Measurements from ENCODE around the gene PRPF38A. TPM values are rescaled to one million over a fixed set of nuclear protein-coding genes. Genes with fewer than 3 reads are reported as not detected.
A peak's percentile ranks its signal among the peaks of the same experiment; 100 is the strongest.

The PRPF38A gene
- total RNA-seq, 2 experiments from 2014 or later: 87.0 to 97.4 TPM

DNA sequence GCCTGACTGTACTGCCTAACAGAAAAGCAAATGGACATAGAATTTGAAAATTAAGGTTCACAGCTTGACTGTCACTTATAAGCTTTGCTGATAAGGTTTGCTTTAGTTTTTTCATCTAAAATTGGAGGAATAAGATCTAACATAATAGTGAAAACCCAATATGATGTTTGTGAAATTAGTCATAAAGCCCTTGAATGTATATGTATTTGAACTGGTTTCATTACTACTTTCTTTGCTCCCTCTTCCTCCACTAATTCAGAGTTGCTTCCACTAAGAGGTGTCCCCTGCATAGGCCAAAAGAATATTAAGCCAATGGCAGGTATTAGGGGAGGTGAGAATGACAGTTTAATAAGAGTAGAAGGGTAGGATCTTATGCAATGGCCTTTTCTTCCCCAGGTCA lies 10.5 kb downstream of the PRPF38A start:
- no peak for DNase-seq
- Mint-ChIP-seq H3K4me3 (no peak overlapping the region), H3K9me3 (ENCODE audit: low read depth) (no peaks in the 10 kb centered on the region), H3K27me3 (no peaks in the 10 kb centered on the region), H3K4me1 (peaks cover 9% of the 10 kb centered on the region), H3K36me3 (peaks cover 70% of the 10 kb centered on the region), H3K27ac (no peak overlapping the region)
- ATAC-seq: no peak
- CTCF ChIA-PET: interaction anchor here (0.7 kb wide), 1 partner anchor 251 kb away, joined by 5 read pairs; no protein-coding TSS in a partner anchor

DNA sequence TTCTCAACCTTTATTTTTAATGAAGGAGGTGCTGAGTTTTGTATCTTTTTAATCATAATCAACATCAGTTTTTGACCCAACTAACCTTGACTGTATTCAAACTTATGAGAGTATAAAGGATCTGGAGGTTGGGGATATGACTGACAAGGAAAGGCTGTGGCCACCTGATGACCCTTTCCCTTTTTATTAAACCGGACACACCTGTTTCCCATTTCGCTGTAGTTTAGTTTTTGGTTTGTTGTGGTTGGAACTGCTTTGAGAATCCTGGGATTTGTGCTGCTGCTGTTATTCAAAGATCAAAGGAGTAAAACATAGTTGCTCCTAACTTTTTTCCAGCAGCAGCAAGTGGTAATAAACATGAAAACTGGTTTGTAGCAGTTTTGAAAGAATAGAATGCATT lies 12.4 kb downstream of the PRPF38A start:
- Mint-ChIP-seq H3K9me3 (ENCODE audit: low read depth) (no peaks in the 10 kb centered on the region), H3K4me3 (no peak overlapping the region), H3K4me1 (peaks cover 9% of the 10 kb centered on the region), H3K27me3 (no peaks in the 10 kb centered on the region), H3K36me3 (peaks cover 60% of the 10 kb centered on the region), H3K27ac (no peak overlapping the region)
- DNase-seq (no peak), ATAC-seq (no peak)
- CTCF ChIA-PET: no interaction called here

GRCh38 chr1:52420713-52421112 lies 16.3 kb downstream of the PRPF38A start:
- Mint-ChIP-seq H3K27me3 (no peaks in the 10 kb centered on the region), H3K4me3 (no peak overlapping the region), H3K4me1 (peaks cover 33% of the 10 kb centered on the region), H3K9me3 (ENCODE audit: low read depth) (no peaks in the 10 kb centered on the region), H3K27ac (no peak overlapping the region), H3K36me3 (peaks cover 43% of the 10 kb centered on the region)
- CTCF ChIA-PET: interaction anchor here (0.6 kb wide), 1 partner anchor 49 kb away, joined by 4 read pairs; no protein-coding TSS in a partner anchor
- DNase-seq (no peak), ATAC-seq (no peak)

GRCh38 chr1:52423055-52423454 lies 18.7 kb downstream of the PRPF38A start:
- H3K27ac Mint-ChIP-seq: peak overlapping the region; percentile 54
- CTCF ChIA-PET: interaction anchor here (1.2 to 2.5 kb wide), 4 partner anchors 10 to 263 kb away, joined by 3 to 20 read pairs (median 8); partner anchors contain the start of genes ORC1 and PRPF38A
- peaks cover 37% of the 10 kb centered on the region for H3K36me3 Mint-ChIP-seq
- H3K27me3 Mint-ChIP-seq: no peaks in the 10 kb centered on the region
- no peak for ATAC-seq
- no peak overlapping the region for H3K4me3 Mint-ChIP-seq
- DNase-seq: no peak
- peaks cover 38% of the 10 kb centered on the region for H3K4me1 Mint-ChIP-seq
- H3K9me3 Mint-ChIP-seq (ENCODE audit: low read depth): no peaks in the 10 kb centered on the region

DNA sequence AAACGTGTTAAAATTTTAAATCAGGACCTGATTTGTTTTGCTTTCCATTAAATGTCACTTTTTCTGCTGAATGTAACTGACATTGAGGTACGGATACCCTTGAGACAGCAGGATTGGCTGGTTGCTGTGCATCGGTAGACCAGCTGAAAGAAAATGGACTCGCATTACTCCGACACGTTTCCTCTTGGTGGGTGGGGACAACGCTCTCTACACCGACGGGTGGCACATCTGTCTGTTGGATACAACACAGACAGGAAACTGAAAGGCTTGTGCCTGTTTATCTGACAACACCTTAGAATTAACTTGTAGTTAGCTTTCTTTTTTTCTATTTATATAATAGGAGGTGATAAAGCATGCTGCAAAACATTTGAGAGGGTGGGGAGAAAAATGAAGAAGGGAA lies 19.4 kb downstream of the PRPF38A start:
- H3K9me3 Mint-ChIP-seq (ENCODE audit: low read depth): no peaks in the 10 kb centered on the region
- H3K36me3 Mint-ChIP-seq: peaks cover 35% of the 10 kb centered on the region
- DNase-seq (peak; percentile 87), ATAC-seq (peak; percentile 93)
- no peaks in the 10 kb centered on the region for H3K27me3 Mint-ChIP-seq
- peaks cover 38% of the 10 kb centered on the region for H3K4me1 Mint-ChIP-seq
- H3K27ac Mint-ChIP-seq: peak overlapping the region; percentile 92
- H3K4me3 Mint-ChIP-seq: peak overlapping the region; percentile 55
- CTCF ChIA-PET: interaction anchor here (0.8 to 2.5 kb wide), 6 partner anchors 10 to 263 kb away, joined by 3 to 20 read pairs (median 4); partner anchors contain the start of genes ORC1 and PRPF38A

GRCh38 chr1:52424231-52424636 lies 19.8 kb downstream of the PRPF38A start:
- CTCF ChIA-PET: interaction anchor here (0.8 to 2.5 kb wide), 6 partner anchors 10 to 262 kb away, joined by 3 to 20 read pairs (median 4); partner anchors contain the start of genes ORC1 and PRPF38A
- Mint-ChIP-seq H3K27ac (peak overlapping the region; percentile 92), H3K4me1 (peaks cover 38% of the 10 kb centered on the region), H3K4me3 (peak overlapping the region; percentile 55), H3K27me3 (no peaks in the 10 kb centered on the region), H3K9me3 (ENCODE audit: low read depth) (no peaks in the 10 kb centered on the region), H3K36me3 (peaks cover 35% of the 10 kb centered on the region)
- DNase-seq (peak; percentile 47), ATAC-seq (peak; percentile 88)

GRCh38 chr1:52424813-52425212 lies 20.4 kb downstream of the PRPF38A start:
- Mint-ChIP-seq H3K36me3 (peaks cover 29% of the 10 kb centered on the region), H3K4me3 (no peak overlapping the region), H3K27me3 (no peaks in the 10 kb centered on the region)

GRCh38 chr1:52426371-52426770 lies 22.0 kb downstream of the PRPF38A start:
- peak overlapping the region; percentile 20 for H3K27ac Mint-ChIP-seq

More at GRCh38 chr1:52424813-52425212, 20.4 kb downstream of the PRPF38A start:
- CTCF ChIA-PET: interaction anchor here (1.2 to 2.5 kb wide), 4 partner anchors 10 to 262 kb away, joined by 3 to 20 read pairs (median 8); partner anchors contain the start of genes ORC1 and PRPF38A
- Mint-ChIP-seq H3K27ac (peak overlapping the region; percentile 92), H3K4me1 (peaks cover 35% of the 10 kb centered on the region), H3K9me3 (ENCODE audit: low read depth) (no peaks in the 10 kb centered on the region)
- ATAC-seq (no peak), DNase-seq (no peak)

DNA sequence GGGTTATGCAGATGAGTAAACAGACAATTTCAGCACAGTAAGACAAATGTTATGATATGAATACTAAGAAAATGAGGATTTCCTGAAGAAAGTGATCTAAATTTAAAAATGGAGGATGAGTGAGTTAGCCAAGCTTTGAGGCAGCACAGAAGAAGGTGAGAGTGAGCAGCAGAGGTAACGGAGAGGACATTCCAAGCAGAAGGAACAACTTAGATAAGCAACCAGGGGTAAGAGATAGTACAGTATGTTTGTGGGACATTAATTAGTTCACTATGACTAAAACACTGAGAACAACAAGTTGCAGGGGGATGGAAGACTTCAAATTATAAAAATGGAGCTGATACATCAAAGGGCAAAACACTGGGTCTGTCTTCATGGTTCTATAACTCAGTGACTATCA lies 22.8 kb downstream of the PRPF38A start:
- no peak for DNase-seq
- ATAC-seq: no peak
- Mint-ChIP-seq H3K36me3 (peaks cover 34% of the 10 kb centered on the region), H3K4me1 (peaks cover 35% of the 10 kb centered on the region), H3K4me3 (no peak overlapping the region), H3K9me3 (ENCODE audit: low read depth) (no peaks in the 10 kb centered on the region), H3K27ac (no peak overlapping the region), H3K27me3 (no peaks in the 10 kb centered on the region)
- CTCF ChIA-PET: interaction anchor here (0.9 kb wide), 1 partner anchor 16 kb away, joined by 3 read pairs; no protein-coding TSS in a partner anchor

More at GRCh38 chr1:52426371-52426770, 22.0 kb downstream of the PRPF38A start:
- Mint-ChIP-seq H3K9me3 (ENCODE audit: low read depth) (no peaks in the 10 kb centered on the region), H3K36me3 (peaks cover 35% of the 10 kb centered on the region), H3K4me3 (no peak overlapping the region), H3K4me1 (peaks cover 35% of the 10 kb centered on the region), H3K27me3 (no peaks in the 10 kb centered on the region)
- ATAC-seq (no peak), DNase-seq (no peak)
- CTCF ChIA-PET: no interaction called here

- H3K4me1 Mint-ChIP-seq: no peaks in the 10 kb centered on the region
- no peak overlapping the region for H3K4me3 Mint-ChIP-seq
- H3K27me3 Mint-ChIP-seq: no peaks in the 10 kb centered on the region
- no peak overlapping the region for H3K27ac Mint-ChIP-seq
- H3K9me3 Mint-ChIP-seq (ENCODE audit: low read depth): no peaks in the 10 kb centered on the region
- CTCF ChIA-PET: interaction anchor here (0.6 kb wide), 1 partner anchor 118 kb away, joined by 3 read pairs; no protein-coding TSS in a partner anchor
- peaks cover 32% of the 10 kb centered on the region for H3K36me3 Mint-ChIP-seq
- DNase-seq (no peak), ATAC-seq (no peak)
Measured at GRCh38 chr1:52432807-52433206, 28.4 kb downstream of the PRPF38A start.

DNA sequence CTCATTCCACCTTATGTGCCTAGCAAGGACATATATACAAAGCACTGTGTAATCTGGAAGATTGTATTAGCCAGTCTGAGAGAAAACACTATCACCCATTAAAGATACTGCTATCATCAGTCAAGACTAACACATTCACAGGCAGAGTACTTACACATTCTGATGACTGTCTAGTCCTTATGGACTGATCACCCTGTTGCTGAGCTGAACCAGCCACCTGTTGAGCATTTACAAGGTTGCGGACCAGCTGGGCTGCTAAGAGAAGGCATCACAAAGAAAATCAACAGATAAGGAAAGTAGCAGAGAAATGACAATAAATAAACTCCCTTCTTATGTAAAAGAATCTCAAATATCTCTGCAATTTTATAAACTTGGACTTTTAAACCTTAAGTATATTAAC lies 30.8 kb downstream of the PRPF38A start:
- Mint-ChIP-seq H3K4me1 (no peaks in the 10 kb centered on the region), H3K36me3 (peaks cover 27% of the 10 kb centered on the region), H3K4me3 (no peak overlapping the region), H3K27me3 (no peaks in the 10 kb centered on the region), H3K9me3 (ENCODE audit: low read depth) (no peaks in the 10 kb centered on the region), H3K27ac (no peak overlapping the region)
- DNase-seq: no peak
- CTCF ChIA-PET: interaction anchor here (1.5 kb wide), 1 partner anchor 251 kb away, joined by 4 read pairs; no protein-coding TSS in a partner anchor
- no peak for ATAC-seq

GRCh38 chr1:52435650-52436049 lies 31.2 kb downstream of the PRPF38A start:
- no peaks in the 10 kb centered on the region for H3K9me3 Mint-ChIP-seq (ENCODE audit: low read depth)
- peaks cover 26% of the 10 kb centered on the region for H3K36me3 Mint-ChIP-seq
- CTCF ChIA-PET: interaction anchor here (1.5 kb wide), 1 partner anchor 251 kb away, joined by 4 read pairs; no protein-coding TSS in a partner anchor
- no peaks in the 10 kb centered on the region for H3K27me3 Mint-ChIP-seq
- DNase-seq (no peak), ATAC-seq (no peak)
- H3K4me1 Mint-ChIP-seq: no peaks in the 10 kb centered on the region
- no peak overlapping the region for H3K27ac Mint-ChIP-seq
- H3K4me3 Mint-ChIP-seq: no peak overlapping the region

GRCh38 chr1:52436817-52437216 lies 32.4 kb downstream of the PRPF38A start:
- Mint-ChIP-seq H3K27me3 (no peaks in the 10 kb centered on the region), H3K9me3 (ENCODE audit: low read depth) (no peaks in the 10 kb centered on the region), H3K27ac (no peak overlapping the region), H3K4me3 (no peak overlapping the region), H3K4me1 (no peaks in the 10 kb centered on the region), H3K36me3 (peaks cover 22% of the 10 kb centered on the region)
- CTCF ChIA-PET: no interaction called here
- ATAC-seq: no peak
- no peak for DNase-seq

GRCh38 chr1:52439976-52440375 lies 35.6 kb downstream of the PRPF38A start:
- Mint-ChIP-seq H3K27ac (no peak overlapping the region), H3K36me3 (peaks cover 21% of the 10 kb centered on the region)
- CTCF ChIA-PET: interaction anchor here (1.6 kb wide), 1 partner anchor 36 kb away, joined by 3 read pairs; the partner anchor contains the start of genes ORC1 and PRPF38A

More at GRCh38 chr1:52439976-52440375, 35.6 kb downstream of the PRPF38A start:
- DNase-seq: no peak
- H3K27me3 Mint-ChIP-seq: no peaks in the 10 kb centered on the region
- H3K9me3 Mint-ChIP-seq (ENCODE audit: low read depth): no peaks in the 10 kb centered on the region
- no peak overlapping the region for H3K4me3 Mint-ChIP-seq
- H3K4me1 Mint-ChIP-seq: no peaks in the 10 kb centered on the region
- no peak for ATAC-seq
